Measurements from ENCODE around the gene ACIN1. TPM values are rescaled to one million over a fixed set of nuclear protein-coding genes. Genes with fewer than 3 reads are reported as not detected.

The ACIN1 gene
- total and polyA plus RNA-seq, 9 of the 15 experiments (the other 6 are each of a cell fraction or from before 2014, with no cell fraction given) = 5.0 to 196 (median 129) TPM

GRCh38 chr14:23120541-23121251 lies 25.8 kb upstream of the ACIN1 start (continued):
- TF ChIP-seq HDAC3 (IDR thresholded peaks at IDR 0.05; ENCODE audit: borderline replicate concordance, partially characterized antibody) = peak; percentile 57
- TF ChIP-seq NCOR1 (IDR thresholded peaks at IDR 0.05) = peak; percentile 92
- no peak for TF ChIP-seq ZNF3 (CRISPR knock-in tag; IDR thresholded peaks at IDR 0.05)
- TF ChIP-seq CTBP1 (IDR thresholded peaks at IDR 0.05; ENCODE audit: borderline replicate concordance) = peak; percentile 78; the same call in 1 of the 2 replicates
- no peak for TF ChIP-seq PHF8 (IDR thresholded peaks at IDR 0.05; ENCODE audit: borderline replicate concordance, low read length)
- TF ChIP-seq JUNB (CRISPR knock-in tag; conservative IDR thresholded peaks at IDR 0.05) = no peak
- peak in 1 of 2 experiments; percentile 55; a peak in 2 of 4 replicates for TF ChIP-seq NONO (IDR thresholded peaks at IDR 0.05; ENCODE audit: low read depth in 2 of 2, low read length in 1 of 2)
- peak; percentile 97 for TF ChIP-seq STAG1 (CRISPR knock-in tag; IDR thresholded peaks at IDR 0.05; ENCODE audit: borderline replicate concordance)
- no peak for TF ChIP-seq SNAPC5 (CRISPR knock-in tag; IDR thresholded peaks at IDR 0.05)
- TF ChIP-seq SAP30 (IDR thresholded peaks at IDR 0.05; ENCODE audit: borderline replicate concordance, insufficient read depth, low read depth, low read length, poor library complexity, severe bottlenecking) = no peak
- TF ChIP-seq, protein P1, sequence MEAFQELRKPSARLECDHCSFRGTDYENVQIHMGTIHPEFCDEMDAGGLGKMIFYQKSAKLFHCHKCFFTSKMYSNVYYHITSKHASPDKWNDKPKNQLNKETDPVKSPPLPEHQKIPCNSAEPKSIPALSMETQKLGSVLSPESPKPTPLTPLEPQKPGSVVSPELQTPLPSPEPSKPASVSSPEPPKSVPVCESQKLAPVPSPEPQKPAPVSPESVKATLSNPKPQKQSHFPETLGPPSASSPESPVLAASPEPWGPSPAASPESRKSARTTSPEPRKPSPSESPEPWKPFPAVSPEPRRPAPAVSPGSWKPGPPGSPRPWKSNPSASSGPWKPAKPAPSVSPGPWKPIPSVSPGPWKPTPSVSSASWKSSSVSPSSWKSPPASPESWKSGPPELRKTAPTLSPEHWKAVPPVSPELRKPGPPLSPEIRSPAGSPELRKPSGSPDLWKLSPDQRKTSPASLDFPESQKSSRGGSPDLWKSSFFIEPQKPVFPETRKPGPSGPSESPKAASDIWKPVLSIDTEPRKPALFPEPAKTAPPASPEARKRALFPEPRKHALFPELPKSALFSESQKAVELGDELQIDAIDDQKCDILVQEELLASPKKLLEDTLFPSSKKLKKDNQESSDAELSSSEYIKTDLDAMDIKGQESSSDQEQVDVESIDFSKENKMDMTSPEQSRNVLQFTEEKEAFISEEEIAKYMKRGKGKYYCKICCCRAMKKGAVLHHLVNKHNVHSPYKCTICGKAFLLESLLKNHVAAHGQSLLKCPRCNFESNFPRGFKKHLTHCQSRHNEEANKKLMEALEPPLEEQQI (IDR thresholded peaks at IDR 0.05) = peak; percentile 82
- no peak for TF ChIP-seq CBX8 (IDR thresholded peaks at IDR 0.05; ENCODE audit: borderline replicate concordance, extremely low read depth, low read depth, low read length, poor library complexity, severe bottlenecking)
- TF ChIP-seq MECOM (CRISPR knock-in tag; IDR thresholded peaks at IDR 0.05) = no peak
- TF ChIP-seq PYGO2 (tag; IDR thresholded peaks at IDR 0.05) = no peak
- no peak for TF ChIP-seq CGGBP1 (CRISPR knock-in tag; IDR thresholded peaks at IDR 0.05)
- peak; percentile 50; the same call in 1 of the 2 replicates for TF ChIP-seq VEZF1 (CRISPR knock-in tag; IDR thresholded peaks at IDR 0.05)
- no peak for TF ChIP-seq ZNF398 (CRISPR knock-in tag; IDR thresholded peaks at IDR 0.05)
- TF ChIP-seq USF1 (CRISPR knock-in tag; IDR thresholded peaks at IDR 0.05) = no peak
- no peak for TF ChIP-seq FOXA1 (IDR thresholded peaks at IDR 0.05; ENCODE audit: borderline replicate concordance)
- peak; percentile 47 for TF ChIP-seq MEIS2 (IDR thresholded peaks at IDR 0.05; ENCODE audit: partially characterized antibody)

Data from K562 (cell line).